Liver (tissue), 9 donors: ENCODE results near the gene LARP7. TPM values are rescaled to one million over a fixed set of nuclear protein-coding genes. Genes with fewer than 3 reads are reported as not detected.

ENCODE experiments used
- DNase-seq: peaks from one replicate; pipeline ENCODE4 v3.0.0-alpha.2; 2017; ENCODE audit warnings: low spot score
- H3K27ac ChIP-seq, 2 donors: one replicate each; pipeline ENCODE4 v1.7.0; 2013; ENCODE audit warnings: inconsistent platforms in 2 of 2, low read length in 2 of 2, control low read depth in 1 of 2, low read depth in 1 of 2, mild to moderate bottlenecking in 1 of 2
- H3K27me3 ChIP-seq, 4 donors: one replicate each; pipeline versions ENCODE4 v1.6.1 to v1.7.0; 2013; ENCODE audit warnings: low read length in 3 of 4, inconsistent platforms in 1 of 4, mild to moderate bottlenecking in 1 of 4, moderate library complexity in 1 of 4; ENCODE audit not compliant: control insufficient read depth in 4 of 4, insufficient read depth in 4 of 4
- H3K36me3 ChIP-seq, 4 donors: one replicate each; pipeline versions ENCODE4 v1.6.1 to v1.7.0; 2013; ENCODE audit warnings: low read length in 3 of 4, mild to moderate bottlenecking in 3 of 4, low read depth in 1 of 4, moderate library complexity in 1 of 4; ENCODE audit not compliant: control insufficient read depth in 4 of 4, insufficient read depth in 3 of 4
- H3K4me1 ChIP-seq, 4 donors: one replicate each; pipeline versions ENCODE4 v1.6.1 to v1.7.0; 2013; ENCODE audit warnings: low read length in 3 of 4, mild to moderate bottlenecking in 3 of 4, moderate library complexity in 1 of 4; ENCODE audit not compliant: control insufficient read depth in 4 of 4, insufficient read depth in 4 of 4
- H3K4me3 ChIP-seq, 3 donors: one replicate each; pipeline versions ENCODE4 v1.6.1 to v1.7.0; 2013; ENCODE audit warnings: low read length in 3 of 3, control low read depth in 1 of 3, low read depth in 1 of 3, mild to moderate bottlenecking in 1 of 3
- H3K9ac ChIP-seq, 2 donors: one replicate each; pipeline ENCODE4 v1.7.0; 2013; ENCODE audit warnings: low read length in 2 of 2, mild to moderate bottlenecking in 2 of 2, moderate library complexity in 2 of 2, control low read depth in 1 of 2, low read depth in 1 of 2
- H3K9me3 ChIP-seq, 4 donors: one replicate each; pipeline versions ENCODE4 v1.6.1 to v1.7.0; 2013; ENCODE audit warnings: low read length in 3 of 4; ENCODE audit not compliant: control insufficient read depth in 4 of 4
- ATF3 ChIP-seq: IDR thresholded peaks from 2 replicates; pipeline ENCODE4 v1.6.1; 2016; ENCODE audit warnings: antibody characterized with exemption
- CTCF ChIP-seq: fragments of 150-350 bp; IDR thresholded peaks from 2 replicates; pipeline ENCODE4 v1.5.1; 2017; ENCODE audit warnings: improper control_type of control experiment, low read depth, low read length; ENCODE audit not compliant: missing input control
- FOXA1 ChIP-seq: IDR thresholded peaks from 2 replicates; pipeline ENCODE4 v1.6.1; 2016; ENCODE audit warnings: antibody characterized with exemption
- FOXA2 ChIP-seq: IDR thresholded peaks from 2 replicates; pipeline ENCODE4 v1.6.1; 2016; ENCODE audit warnings: antibody characterized with exemption
- GABPA ChIP-seq, 2 donors: IDR thresholded peaks in 1 of 2; conservative IDR thresholded peaks in 1 of 2; 2 replicates each; pipeline ENCODE4 v1.6.1; 2016; ENCODE audit warnings: antibody characterized with exemption in 2 of 2, mild to moderate bottlenecking in 1 of 2, moderate library complexity in 1 of 2
- HNF4A ChIP-seq, 2 donors: conservative IDR thresholded peaks; 2 replicates each; pipeline ENCODE4 v1.6.1; 2016; ENCODE audit warnings: antibody characterized with exemption in 2 of 2, mild to moderate bottlenecking in 2 of 2
- HNF4G ChIP-seq: IDR thresholded peaks from 2 replicates; pipeline ENCODE4 v1.6.1; 2016; ENCODE audit warnings: antibody characterized with exemption
- JUND ChIP-seq, 2 donors: IDR thresholded peaks; 2 replicates each; pipeline ENCODE4 v1.6.1; 2016; ENCODE audit warnings: antibody characterized with exemption in 2 of 2
- MAX ChIP-seq: IDR thresholded peaks from 2 replicates; pipeline ENCODE4 v1.6.1; 2016; ENCODE audit warnings: antibody characterized with exemption
- NR2F2 ChIP-seq: IDR thresholded peaks from 2 replicates; pipeline ENCODE4 v1.6.1; 2016; ENCODE audit warnings: antibody characterized with exemption
- RAD21 ChIP-seq, 2 donors: IDR thresholded peaks; 2 replicates each; pipeline ENCODE4 v1.6.1; 2016; ENCODE audit warnings: antibody characterized with exemption in 2 of 2, mild to moderate bottlenecking in 2 of 2
- REST ChIP-seq: IDR thresholded peaks from 2 replicates; pipeline ENCODE4 v1.6.1; 2016; ENCODE audit warnings: antibody characterized with exemption, mild to moderate bottlenecking
- RXRA ChIP-seq, 2 donors: IDR thresholded peaks; 2 replicates each; pipeline ENCODE4 v1.6.1; 2017 to 2018; ENCODE audit warnings: antibody characterized with exemption in 2 of 2, mild to moderate bottlenecking in 1 of 2
- SP1 ChIP-seq: IDR thresholded peaks from 2 replicates; pipeline ENCODE4 v1.6.1; 2018; ENCODE audit warnings: antibody characterized with exemption, mild to moderate bottlenecking
- TAF1 ChIP-seq: conservative IDR thresholded peaks from 2 replicates; pipeline ENCODE4 v1.6.1; 2016; ENCODE audit warnings: antibody characterized with exemption, mild to moderate bottlenecking
- YY1 ChIP-seq: IDR thresholded peaks from 2 replicates; pipeline ENCODE4 v1.6.1; 2016; ENCODE audit warnings: antibody characterized with exemption, mild to moderate bottlenecking
- ZBTB33 ChIP-seq: IDR thresholded peaks from 2 replicates; pipeline ENCODE4 v1.6.1; 2016; ENCODE audit warnings: antibody characterized with exemption
- WGBS: extraction: QIAGEN DNeasy Blood & Tissue Kit; methylation state at CpG from one replicate; pipeline ENCODE4 v1.1.7; 2013; 5-methylcytosine and 5-hydroxymethylcytosine counted together
- polyA plus RNA-seq, 2 donors: library from polyadenylated mRNA; stranded (reverse) in 1 of 2; unstranded in 1 of 2; fragments of 200-250 nt in 1 of 2; fragments of >200 nt in 1 of 2; fragmentation: Nextera tagmentation in 1 of 2; extraction: Ambion mirVana in 1 of 2; gene quantifications; one replicate each; pipeline versions ENCODE4 v1.2.1 to v1.2.3, GENCODE V29; 2013 to 2015
- total RNA-seq, 2 donors: library from RNA; depleted of rRNA; stranded (reverse); fragments of >200 nt; gene quantifications; one replicate each; pipeline ENCODE4 v1.2.3, GENCODE V29; 2014
- donor health status: healthy.
- donor health status: healthy.
- donor health status: healthy.
- donor health status: healthy.
- donor health status: healthy.

LARP7 gene
- total and polyA plus RNA-seq, 4 donors, result 12.2 to 43.2 (median 18.3) TPM

- WGBS, result 40% methylated on average over 4 of the region's 4 CpGs
- TF ChIP-seq TAF1, result no peak
- no peak for TF ChIP-seq JUND (IDR thresholded peaks at IDR 0.05)
- TF ChIP-seq ZBTB33, result no peak
- TF ChIP-seq REST, result no peak
- peak; percentile 40 for TF ChIP-seq YY1
- TF ChIP-seq CTCF, result peak; percentile 35
- TF ChIP-seq GABPA (IDR thresholded peaks at IDR 0.05 in 1 of 2, conservative IDR thresholded peaks at IDR 0.05 in 1 of 2), result no peak
- TF ChIP-seq NR2F2, result no peak
- TF ChIP-seq FOXA2, result no peak
- no peak for TF ChIP-seq SP1
- no peak for TF ChIP-seq ATF3
- TF ChIP-seq RAD21 (IDR thresholded peaks at IDR 0.05), result peak; percentile 68 to 72
- TF ChIP-seq MAX, result no peak
- TF ChIP-seq RXRA (IDR thresholded peaks at IDR 0.05), result no peak
- TF ChIP-seq FOXA1, result no peak
- TF ChIP-seq HNF4A (conservative IDR thresholded peaks at IDR 0.05), result no peak
- no peak for TF ChIP-seq HNF4G
- no peaks in the 10 kb centered on the region for H3K27me3 ChIP-seq
- H3K27ac ChIP-seq, result no peak overlapping the region
- no peaks in the 10 kb centered on the region for H3K36me3 ChIP-seq
- no peak for DNase-seq
- H3K4me1 ChIP-seq, result peaks cover 2 to 22% (median 17%) of the 10 kb centered on the region in 4 donors
- H3K4me3 ChIP-seq, result no peak overlapping the region
- H3K9me3 ChIP-seq, result no peaks in the 10 kb centered on the region
- H3K9ac ChIP-seq, result no peak overlapping the region
Observed at GRCh38 chr4:112633477-112634235, 3.3 kb upstream of the LARP7 start.
